Liver (tissue), 9 donors: Measurements from ENCODE around the gene RPS6KA3. TPM values are rescaled to one million over a fixed set of nuclear protein-coding genes. Genes with fewer than 3 reads are reported as not detected.

ENCODE experiments used
- DNase-seq: peaks from one replicate; pipeline ENCODE4 v3.0.0-alpha.2; 2017; ENCODE audit warnings: low spot score
- H3K27ac ChIP-seq, 2 donors: one replicate each; pipeline ENCODE4 v1.7.0; 2013; ENCODE audit warnings: inconsistent platforms in 2 of 2, low read length in 2 of 2, control low read depth in 1 of 2, low read depth in 1 of 2, mild to moderate bottlenecking in 1 of 2
- H3K27me3 ChIP-seq, 4 donors: one replicate each; pipeline versions ENCODE4 v1.6.1 to v1.7.0; 2013; ENCODE audit warnings: low read length in 3 of 4, inconsistent platforms in 1 of 4, mild to moderate bottlenecking in 1 of 4, moderate library complexity in 1 of 4; ENCODE audit not compliant: control insufficient read depth in 4 of 4, insufficient read depth in 4 of 4
- H3K36me3 ChIP-seq, 4 donors: one replicate each; pipeline versions ENCODE4 v1.6.1 to v1.7.0; 2013; ENCODE audit warnings: low read length in 3 of 4, mild to moderate bottlenecking in 3 of 4, low read depth in 1 of 4, moderate library complexity in 1 of 4; ENCODE audit not compliant: control insufficient read depth in 4 of 4, insufficient read depth in 3 of 4
- H3K4me1 ChIP-seq, 4 donors: one replicate each; pipeline versions ENCODE4 v1.6.1 to v1.7.0; 2013; ENCODE audit warnings: low read length in 3 of 4, mild to moderate bottlenecking in 3 of 4, moderate library complexity in 1 of 4; ENCODE audit not compliant: control insufficient read depth in 4 of 4, insufficient read depth in 4 of 4
- H3K4me3 ChIP-seq, 3 donors: one replicate each; pipeline versions ENCODE4 v1.6.1 to v1.7.0; 2013; ENCODE audit warnings: low read length in 3 of 3, control low read depth in 1 of 3, low read depth in 1 of 3, mild to moderate bottlenecking in 1 of 3
- H3K9ac ChIP-seq, 2 donors: one replicate each; pipeline ENCODE4 v1.7.0; 2013; ENCODE audit warnings: low read length in 2 of 2, mild to moderate bottlenecking in 2 of 2, moderate library complexity in 2 of 2, control low read depth in 1 of 2, low read depth in 1 of 2
- H3K9me3 ChIP-seq, 4 donors: one replicate each; pipeline versions ENCODE4 v1.6.1 to v1.7.0; 2013; ENCODE audit warnings: low read length in 3 of 4; ENCODE audit not compliant: control insufficient read depth in 4 of 4
- ATF3 ChIP-seq: IDR thresholded peaks from 2 replicates; pipeline ENCODE4 v1.6.1; 2016; ENCODE audit warnings: antibody characterized with exemption
- CTCF ChIP-seq: fragments of 150-350 bp; IDR thresholded peaks from 2 replicates; pipeline ENCODE4 v1.5.1; 2017; ENCODE audit warnings: improper control_type of control experiment, low read depth, low read length; ENCODE audit not compliant: missing input control
- EGR1 ChIP-seq, 2 donors: IDR thresholded peaks; 2 replicates each; pipeline ENCODE4 v1.6.1; 2016 to 2018; ENCODE audit warnings: antibody characterized with exemption in 2 of 2, low read depth in 2 of 2
- FOXA1 ChIP-seq: IDR thresholded peaks from 2 replicates; pipeline ENCODE4 v1.6.1; 2016; ENCODE audit warnings: antibody characterized with exemption
- FOXA2 ChIP-seq: IDR thresholded peaks from 2 replicates; pipeline ENCODE4 v1.6.1; 2016; ENCODE audit warnings: antibody characterized with exemption
- GABPA ChIP-seq, 2 donors: IDR thresholded peaks in 1 of 2; conservative IDR thresholded peaks in 1 of 2; 2 replicates each; pipeline ENCODE4 v1.6.1; 2016; ENCODE audit warnings: antibody characterized with exemption in 2 of 2, mild to moderate bottlenecking in 1 of 2, moderate library complexity in 1 of 2
- HNF4A ChIP-seq, 2 donors: conservative IDR thresholded peaks; 2 replicates each; pipeline ENCODE4 v1.6.1; 2016; ENCODE audit warnings: antibody characterized with exemption in 2 of 2, mild to moderate bottlenecking in 2 of 2
- HNF4G ChIP-seq: IDR thresholded peaks from 2 replicates; pipeline ENCODE4 v1.6.1; 2016; ENCODE audit warnings: antibody characterized with exemption
- JUND ChIP-seq, 2 donors: IDR thresholded peaks; 2 replicates each; pipeline ENCODE4 v1.6.1; 2016; ENCODE audit warnings: antibody characterized with exemption in 2 of 2
- MAX ChIP-seq: IDR thresholded peaks from 2 replicates; pipeline ENCODE4 v1.6.1; 2016; ENCODE audit warnings: antibody characterized with exemption
- NR2F2 ChIP-seq: IDR thresholded peaks from 2 replicates; pipeline ENCODE4 v1.6.1; 2016; ENCODE audit warnings: antibody characterized with exemption
- RAD21 ChIP-seq, 2 donors: IDR thresholded peaks; 2 replicates each; pipeline ENCODE4 v1.6.1; 2016; ENCODE audit warnings: antibody characterized with exemption in 2 of 2, mild to moderate bottlenecking in 2 of 2
- RXRA ChIP-seq, 2 donors: IDR thresholded peaks; 2 replicates each; pipeline ENCODE4 v1.6.1; 2017 to 2018; ENCODE audit warnings: antibody characterized with exemption in 2 of 2, mild to moderate bottlenecking in 1 of 2
- SP1 ChIP-seq: IDR thresholded peaks from 2 replicates; pipeline ENCODE4 v1.6.1; 2018; ENCODE audit warnings: antibody characterized with exemption, mild to moderate bottlenecking
- TAF1 ChIP-seq: conservative IDR thresholded peaks from 2 replicates; pipeline ENCODE4 v1.6.1; 2016; ENCODE audit warnings: antibody characterized with exemption, mild to moderate bottlenecking
- YY1 ChIP-seq: IDR thresholded peaks from 2 replicates; pipeline ENCODE4 v1.6.1; 2016; ENCODE audit warnings: antibody characterized with exemption, mild to moderate bottlenecking
- ZBTB33 ChIP-seq: IDR thresholded peaks from 2 replicates; pipeline ENCODE4 v1.6.1; 2016; ENCODE audit warnings: antibody characterized with exemption
- WGBS: extraction: QIAGEN DNeasy Blood & Tissue Kit; methylation state at CpG from one replicate; pipeline ENCODE4 v1.1.7; 2013; 5-methylcytosine and 5-hydroxymethylcytosine counted together
- polyA plus RNA-seq, 2 donors: library from polyadenylated mRNA; stranded (reverse) in 1 of 2; unstranded in 1 of 2; fragments of 200-250 nt in 1 of 2; fragments of >200 nt in 1 of 2; fragmentation: Nextera tagmentation in 1 of 2; extraction: Ambion mirVana in 1 of 2; gene quantifications; one replicate each; pipeline versions ENCODE4 v1.2.1 to v1.2.3, GENCODE V29; 2013 to 2015
- total RNA-seq, 2 donors: library from RNA; depleted of rRNA; stranded (reverse); fragments of >200 nt; gene quantifications; one replicate each; pipeline ENCODE4 v1.2.3, GENCODE V29; 2014
- donor health status: healthy.
- donor health status: healthy.
- donor health status: healthy.
- donor health status: healthy.
- donor health status: healthy.

The RPS6KA3 gene
- total and polyA plus RNA-seq, 4 donors: 11.1 to 69.7 (median 38.8) TPM

GRCh38 chrX:20118065-20118824 is 148.5 kb downstream of the RPS6KA3 start:
- peaks cover 0 to 4% (median 0%) of the 10 kb centered on the region in 4 donors for H3K27me3 ChIP-seq

GRCh38 chrX:20116577-20117240 is 150.0 kb downstream of the RPS6KA3 start, which contains the start of gene MAP7D2:
Gene MAP7D2, minus strand, starts transcription at chrX:20116907. Its CDS starts 28 bp downstream, at chrX:20116879.
- Histone ChIP-seq H3K9ac (no peak within 1 kb of the TSS), H3K4me3 (peak within 1 kb of the TSS in 2 of 3 donors; percentile 23 to 35), H3K9me3 (peaks cover 0 to 8% (median 6%) of the 10 kb centered on the region in 4 donors), H3K4me1 (peaks cover 2 to 8% (median 5%) of the 10 kb centered on the region in 4 donors), H3K36me3 (no peaks in the 10 kb centered on the region), H3K27ac (no peak within 1 kb of the TSS), H3K27me3 (peaks cover 0 to 4% (median 0%) of the 10 kb centered on the region in 4 donors)
- 17% methylated on average over 91 of the region's 91 CpGs for WGBS
- TF ChIP-seq MAX: no peak
- no peak for TF ChIP-seq RXRA (IDR thresholded peaks at IDR 0.05)
- no peak for DNase-seq

More at GRCh38 chrX:20118065-20118824, 148.5 kb downstream of the RPS6KA3 start:
- Histone ChIP-seq H3K9ac (no peak overlapping the region), H3K9me3 (peaks cover 0 to 8% (median 6%) of the 10 kb centered on the region in 4 donors), H3K27ac (no peak overlapping the region), H3K4me3 (no peak overlapping the region), H3K36me3 (no peaks in the 10 kb centered on the region), H3K4me1 (peaks cover 2 to 8% (median 5%) of the 10 kb centered on the region in 4 donors)
- TF ChIP-seq HNF4A (conservative IDR thresholded peaks at IDR 0.05) (no peak), MAX (no peak), RXRA (IDR thresholded peaks at IDR 0.05) (no peak)
- DNase-seq: no peak
- 45% methylated on average over 12 of the region's 12 CpGs for WGBS

- TF ChIP-seq JUND (IDR thresholded peaks at IDR 0.05) (no peak), RXRA (IDR thresholded peaks at IDR 0.05) (no peak), TAF1 (no peak), FOXA2 (no peak), NR2F2 (no peak), RAD21 (IDR thresholded peaks at IDR 0.05) (no peak), MAX (no peak), ZBTB33 (no peak), CTCF (no peak), HNF4A (conservative IDR thresholded peaks at IDR 0.05) (no peak), EGR1 (IDR thresholded peaks at IDR 0.05; ENCODE audit: low read depth in 2 of 2) (no peak), ATF3 (no peak), GABPA (IDR thresholded peaks at IDR 0.05 in 1 of 2, conservative IDR thresholded peaks at IDR 0.05 in 1 of 2) (no peak), FOXA1 (no peak), YY1 (no peak), HNF4G (no peak), SP1 (no peak)
- peak overlapping the region in 1 of 3 donors; percentile 35 for H3K4me3 ChIP-seq
- WGBS: 8% methylated on average over 47 of the region's 47 CpGs
These were observed 150.6 kb downstream of the RPS6KA3 start for GRCh38 chrX:20116087-20116576.

More at GRCh38 chrX:20116087-20116576, 150.6 kb downstream of the RPS6KA3 start:
- H3K9me3 ChIP-seq: peaks cover 0 to 8% (median 6%) of the 10 kb centered on the region in 4 donors
- no peaks in the 10 kb centered on the region for H3K36me3 ChIP-seq
- H3K27me3 ChIP-seq: peaks cover 0 to 4% (median 0%) of the 10 kb centered on the region in 4 donors
- H3K27ac ChIP-seq: no peak overlapping the region
- no peak for DNase-seq
- H3K9ac ChIP-seq: no peak overlapping the region
- H3K4me1 ChIP-seq: peaks cover 2 to 8% (median 5%) of the 10 kb centered on the region in 4 donors
